ENCODE data around the gene PNMA6A.
"Not testable (repeated sequence)": the region's sequence is repeated elsewhere in the genome, so short reads cannot be mapped to it uniquely, and the experiment has no call there.

Gene PNMA6A

GRCh38 chrX:153083238-153083923 is 11.1 kb downstream of the PNMA6A start:
- not testable (repeated sequence) for H3K36me3 ChIP-seq (ENCODE audit: control insufficient read depth, insufficient read depth, low read length); H3K9me3 ChIP-seq (ENCODE audit: control insufficient read depth, insufficient read depth, low read length); H3K27me3 ChIP-seq (ENCODE audit: control insufficient read depth, insufficient read depth, low read length); H3K9ac ChIP-seq (ENCODE audit: low read depth, low read length); H3K4me1 ChIP-seq (ENCODE audit: control insufficient read depth, insufficient read depth, low read length); H3K4me3 ChIP-seq (ENCODE audit: low read depth, low read length)

GRCh38 chrX:153102418-153102817 is 30.2 kb downstream of the PNMA6A start:
- Histone ChIP-seq H3K36me3 (ENCODE audit: control insufficient read depth, insufficient read depth, low read length) (no peaks in the 10 kb centered on the region), H3K4me1 (ENCODE audit: control insufficient read depth, insufficient read depth, low read length) (no peaks in the 10 kb centered on the region), H3K27me3 (ENCODE audit: control insufficient read depth, insufficient read depth, low read length) (no peaks in the 10 kb centered on the region), H3K4me3 (ENCODE audit: low read depth, low read length) (no peak overlapping the region), H3K9ac (ENCODE audit: low read depth, low read length) (no peak overlapping the region), H3K9me3 (ENCODE audit: control insufficient read depth, insufficient read depth, low read length) (peaks cover 6% of the 10 kb centered on the region)

- not testable (repeated sequence) for H3K36me3 ChIP-seq (ENCODE audit: control insufficient read depth, insufficient read depth, low read length); H3K9me3 ChIP-seq (ENCODE audit: control insufficient read depth, insufficient read depth, low read length); H3K27me3 ChIP-seq (ENCODE audit: control insufficient read depth, insufficient read depth, low read length); H3K9ac ChIP-seq (ENCODE audit: low read depth, low read length); H3K4me1 ChIP-seq (ENCODE audit: control insufficient read depth, insufficient read depth, low read length); H3K4me3 ChIP-seq (ENCODE audit: low read depth, low read length)
These were observed 32.7 kb downstream of the PNMA6A start for GRCh38 chrX:153104959-153105358.

DNA sequence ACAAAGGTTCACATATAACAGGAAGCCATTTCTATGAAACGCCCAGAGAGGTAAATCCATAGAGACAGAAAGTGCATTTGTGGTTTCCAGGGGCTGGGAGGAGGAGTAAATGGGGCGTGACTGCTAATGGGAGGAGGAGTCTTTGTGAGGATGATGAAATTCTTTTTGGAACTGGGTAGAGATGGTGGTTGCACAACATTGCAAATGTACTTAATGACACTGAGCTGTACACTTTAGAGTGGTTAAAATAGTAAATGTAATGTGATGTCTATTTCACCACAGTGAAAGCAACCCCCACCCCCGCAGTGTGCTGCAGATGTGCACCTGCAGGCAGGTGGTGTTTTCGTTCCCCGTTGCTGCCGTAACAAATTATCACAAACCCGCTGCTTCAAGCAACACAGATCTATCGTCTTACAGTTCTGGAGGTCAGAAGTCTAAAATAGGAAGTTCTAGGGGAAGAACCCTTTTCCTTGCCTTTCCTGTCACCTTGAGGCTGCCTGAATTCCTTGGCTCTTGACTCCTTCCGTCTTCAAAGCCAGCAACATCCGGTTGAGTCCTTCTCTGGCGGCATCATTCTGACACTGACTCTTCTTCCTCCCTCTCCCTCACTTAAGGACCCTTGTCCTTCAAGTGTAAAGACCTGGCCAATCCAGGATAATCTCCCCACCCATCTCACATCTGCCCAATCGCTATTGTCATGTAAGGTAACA is 34.0 kb downstream of the PNMA6A start:
- H3K9me3 ChIP-seq (ENCODE audit: control insufficient read depth, insufficient read depth, low read length); H3K36me3 ChIP-seq (ENCODE audit: control insufficient read depth, insufficient read depth, low read length); H3K4me3 ChIP-seq (ENCODE audit: low read depth, low read length); H3K4me1 ChIP-seq (ENCODE audit: control insufficient read depth, insufficient read depth, low read length); H3K9ac ChIP-seq (ENCODE audit: low read depth, low read length); H3K27me3 ChIP-seq (ENCODE audit: control insufficient read depth, insufficient read depth, low read length): not testable (repeated sequence)

DNA sequence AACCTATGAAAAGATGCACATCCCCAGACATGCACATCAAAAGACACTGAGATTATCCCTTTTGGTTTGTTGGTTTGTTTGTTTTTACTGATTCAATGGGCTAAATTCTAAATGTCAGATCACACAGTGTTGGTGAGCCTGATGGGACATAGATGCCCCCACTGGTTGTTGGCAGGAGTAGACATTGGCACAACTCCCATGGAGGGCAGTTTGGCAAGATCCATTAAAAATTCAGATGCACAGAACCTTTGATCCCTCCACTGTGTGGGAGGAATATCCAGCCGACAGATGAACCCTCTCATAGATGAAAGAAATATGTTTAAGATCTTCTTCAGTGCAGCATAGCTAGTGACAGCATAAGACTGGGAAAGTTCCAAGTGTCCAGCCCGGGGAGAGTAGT is 38.5 kb downstream of the PNMA6A start:
- not testable (repeated sequence) for H3K9me3 ChIP-seq (ENCODE audit: control insufficient read depth, insufficient read depth, low read length); H3K9ac ChIP-seq (ENCODE audit: low read depth, low read length); H3K27me3 ChIP-seq (ENCODE audit: control insufficient read depth, insufficient read depth, low read length); H3K4me3 ChIP-seq (ENCODE audit: low read depth, low read length); H3K4me1 ChIP-seq (ENCODE audit: control insufficient read depth, insufficient read depth, low read length); H3K36me3 ChIP-seq (ENCODE audit: control insufficient read depth, insufficient read depth, low read length)

- H3K27me3 ChIP-seq (ENCODE audit: control insufficient read depth, insufficient read depth, low read length); H3K36me3 ChIP-seq (ENCODE audit: control insufficient read depth, insufficient read depth, low read length); H3K4me1 ChIP-seq (ENCODE audit: control insufficient read depth, insufficient read depth, low read length); H3K9me3 ChIP-seq (ENCODE audit: control insufficient read depth, insufficient read depth, low read length); H3K9ac ChIP-seq (ENCODE audit: low read depth, low read length); H3K4me3 ChIP-seq (ENCODE audit: low read depth, low read length): not testable (repeated sequence)
These were observed 41.6 kb downstream of the PNMA6A start for GRCh38 chrX:153113851-153114250.

- H3K9me3 ChIP-seq (ENCODE audit: control insufficient read depth, insufficient read depth, low read length); H3K36me3 ChIP-seq (ENCODE audit: control insufficient read depth, insufficient read depth, low read length); H3K9ac ChIP-seq (ENCODE audit: low read depth, low read length); H3K4me3 ChIP-seq (ENCODE audit: low read depth, low read length); H3K4me1 ChIP-seq (ENCODE audit: control insufficient read depth, insufficient read depth, low read length); H3K27me3 ChIP-seq (ENCODE audit: control insufficient read depth, insufficient read depth, low read length): not testable (repeated sequence)
These were observed 45.5 kb downstream of the PNMA6A start for GRCh38 chrX:153117754-153118153.

- H3K4me1 ChIP-seq (ENCODE audit: control insufficient read depth, insufficient read depth, low read length); H3K27me3 ChIP-seq (ENCODE audit: control insufficient read depth, insufficient read depth, low read length); H3K9ac ChIP-seq (ENCODE audit: low read depth, low read length); H3K36me3 ChIP-seq (ENCODE audit: control insufficient read depth, insufficient read depth, low read length); H3K4me3 ChIP-seq (ENCODE audit: low read depth, low read length); H3K9me3 ChIP-seq (ENCODE audit: control insufficient read depth, insufficient read depth, low read length): not testable (repeated sequence)
These were observed 48.0 kb downstream of the PNMA6A start for GRCh38 chrX:153120230-153120629.

GRCh38 chrX:153123468-153123867 is 51.2 kb downstream of the PNMA6A start:
- H3K4me3 ChIP-seq (ENCODE audit: low read depth, low read length); H3K9ac ChIP-seq (ENCODE audit: low read depth, low read length); H3K27me3 ChIP-seq (ENCODE audit: control insufficient read depth, insufficient read depth, low read length); H3K36me3 ChIP-seq (ENCODE audit: control insufficient read depth, insufficient read depth, low read length); H3K9me3 ChIP-seq (ENCODE audit: control insufficient read depth, insufficient read depth, low read length); H3K4me1 ChIP-seq (ENCODE audit: control insufficient read depth, insufficient read depth, low read length): not testable (repeated sequence)
